Measurements from ENCODE around the gene OPN5.

The OPN5 gene

GRCh38 chr6:47787620-47788497, 6.0 kb downstream of the OPN5 start:
- Histone ChIP-seq H3K27ac (ENCODE audit: low read depth, low read length) (no peak overlapping the region), H3K9me3 (ENCODE audit: control insufficient read depth in 1 of 2, low read length in 2 of 2) (no peaks in the 10 kb centered on the region), H3K27me3 (ENCODE audit: control insufficient read depth in 1 of 2, insufficient read depth in 2 of 2, low read length in 2 of 2) (peaks cover 5 to 9% of the 10 kb centered on the region in 2 donors), H3K9ac (ENCODE audit: low read depth in 1 of 2, low read length in 2 of 2) (no peak overlapping the region), H3K4me3 (ENCODE audit: low read depth in 1 of 2, low read length in 2 of 2) (no peak overlapping the region), H3K36me3 (ENCODE audit: control insufficient read depth in 1 of 2, insufficient read depth in 2 of 2, low read length in 2 of 2) (no peaks in the 10 kb centered on the region), H3K4me1 (ENCODE audit: control insufficient read depth in 1 of 2, insufficient read depth in 2 of 2, low read length in 2 of 2) (peaks cover 0 to 3% of the 10 kb centered on the region in 2 donors)

DNA sequence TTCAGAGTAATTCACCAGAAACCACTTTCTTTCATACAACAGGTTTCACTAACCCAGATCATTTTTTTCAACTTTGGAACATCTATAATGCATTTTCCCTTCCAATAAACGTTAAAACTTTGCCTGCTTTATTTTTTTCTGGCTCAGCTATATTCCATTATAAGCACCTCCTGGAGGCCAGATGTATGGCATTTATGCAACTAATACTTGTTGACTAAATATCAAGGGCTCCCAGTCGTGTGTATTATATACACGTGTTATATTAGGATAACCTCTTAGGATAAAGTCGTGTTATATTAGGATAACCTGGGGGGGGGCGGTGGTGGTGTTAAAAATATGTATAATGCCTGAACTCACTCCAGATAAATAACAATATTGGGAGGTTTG, 6.7 kb downstream of the OPN5 start:
- H3K27ac ChIP-seq (ENCODE audit: low read depth, low read length), result no peak overlapping the region
- H3K9ac ChIP-seq (ENCODE audit: low read depth in 1 of 2, low read length in 2 of 2), result no peak overlapping the region
- no peak overlapping the region for H3K4me3 ChIP-seq (ENCODE audit: low read depth in 1 of 2, low read length in 2 of 2)
- no peaks in the 10 kb centered on the region for H3K9me3 ChIP-seq (ENCODE audit: control insufficient read depth in 1 of 2, low read length in 2 of 2)
- no peaks in the 10 kb centered on the region for H3K36me3 ChIP-seq (ENCODE audit: control insufficient read depth in 1 of 2, insufficient read depth in 2 of 2, low read length in 2 of 2)
- H3K27me3 ChIP-seq (ENCODE audit: control insufficient read depth in 1 of 2, insufficient read depth in 2 of 2, low read length in 2 of 2), result peaks cover 5 to 9% of the 10 kb centered on the region in 2 donors
- peaks cover 0 to 3% of the 10 kb centered on the region in 2 donors for H3K4me1 ChIP-seq (ENCODE audit: control insufficient read depth in 1 of 2, insufficient read depth in 2 of 2, low read length in 2 of 2)

- Histone ChIP-seq H3K9me3 (ENCODE audit: control insufficient read depth in 1 of 2, low read length in 2 of 2) (no peaks in the 10 kb centered on the region), H3K4me3 (ENCODE audit: low read depth in 1 of 2, low read length in 2 of 2) (no peak overlapping the region), H3K9ac (ENCODE audit: low read depth in 1 of 2, low read length in 2 of 2) (no peak overlapping the region), H3K27ac (ENCODE audit: low read depth, low read length) (no peak overlapping the region), H3K4me1 (ENCODE audit: control insufficient read depth in 1 of 2, insufficient read depth in 2 of 2, low read length in 2 of 2) (peaks cover 0 to 3% of the 10 kb centered on the region in 2 donors), H3K27me3 (ENCODE audit: control insufficient read depth in 1 of 2, insufficient read depth in 2 of 2, low read length in 2 of 2) (peaks cover 5 to 9% of the 10 kb centered on the region in 2 donors), H3K36me3 (ENCODE audit: control insufficient read depth in 1 of 2, insufficient read depth in 2 of 2, low read length in 2 of 2) (no peaks in the 10 kb centered on the region)
Measured at GRCh38 chr6:47789553-47789952, 7.7 kb downstream of the OPN5 start.

GRCh38 chr6:47792216-47792733, 10.4 kb downstream of the OPN5 start:
- Histone ChIP-seq H3K36me3 (ENCODE audit: control insufficient read depth in 1 of 2, insufficient read depth in 2 of 2, low read length in 2 of 2) (no peaks in the 10 kb centered on the region), H3K27me3 (ENCODE audit: control insufficient read depth in 1 of 2, insufficient read depth in 2 of 2, low read length in 2 of 2) (peaks cover 0 to 4% of the 10 kb centered on the region in 2 donors), H3K4me3 (ENCODE audit: low read depth in 1 of 2, low read length in 2 of 2) (no peak overlapping the region)

GRCh38 chr6:47794577-47795135, 12.8 kb downstream of the OPN5 start:
- peaks cover 0 to 4% of the 10 kb centered on the region in 2 donors for H3K27me3 ChIP-seq (ENCODE audit: control insufficient read depth in 1 of 2, insufficient read depth in 2 of 2, low read length in 2 of 2)
- no peaks in the 10 kb centered on the region for H3K36me3 ChIP-seq (ENCODE audit: control insufficient read depth in 1 of 2, insufficient read depth in 2 of 2, low read length in 2 of 2)
- H3K4me1 ChIP-seq (ENCODE audit: control insufficient read depth in 1 of 2, insufficient read depth in 2 of 2, low read length in 2 of 2), result no peaks in the 10 kb centered on the region
- no peak overlapping the region for H3K4me3 ChIP-seq (ENCODE audit: low read depth in 1 of 2, low read length in 2 of 2)
- H3K9me3 ChIP-seq (ENCODE audit: control insufficient read depth in 1 of 2, low read length in 2 of 2), result no peaks in the 10 kb centered on the region
- H3K9ac ChIP-seq (ENCODE audit: low read depth in 1 of 2, low read length in 2 of 2), result no peak overlapping the region
- no peak overlapping the region for H3K27ac ChIP-seq (ENCODE audit: low read depth, low read length)

More at GRCh38 chr6:47792216-47792733, 10.4 kb downstream of the OPN5 start:
- H3K9me3 ChIP-seq (ENCODE audit: control insufficient read depth in 1 of 2, low read length in 2 of 2), result no peaks in the 10 kb centered on the region
- H3K4me1 ChIP-seq (ENCODE audit: control insufficient read depth in 1 of 2, insufficient read depth in 2 of 2, low read length in 2 of 2), result peaks cover 0 to 3% of the 10 kb centered on the region in 2 donors
- H3K9ac ChIP-seq (ENCODE audit: low read depth in 1 of 2, low read length in 2 of 2), result no peak overlapping the region
- no peak overlapping the region for H3K27ac ChIP-seq (ENCODE audit: low read depth, low read length)

GRCh38 chr6:47801984-47802383, 20.2 kb downstream of the OPN5 start:
- Histone ChIP-seq H3K4me1 (ENCODE audit: control insufficient read depth in 1 of 2, insufficient read depth in 2 of 2, low read length in 2 of 2) (no peaks in the 10 kb centered on the region), H3K9ac (ENCODE audit: low read depth in 1 of 2, low read length in 2 of 2) (no peak overlapping the region), H3K27me3 (ENCODE audit: control insufficient read depth in 1 of 2, insufficient read depth in 2 of 2, low read length in 2 of 2) (no peaks in the 10 kb centered on the region), H3K4me3 (ENCODE audit: low read depth in 1 of 2, low read length in 2 of 2) (no peak overlapping the region), H3K9me3 (ENCODE audit: control insufficient read depth in 1 of 2, low read length in 2 of 2) (no peaks in the 10 kb centered on the region), H3K36me3 (ENCODE audit: control insufficient read depth in 1 of 2, insufficient read depth in 2 of 2, low read length in 2 of 2) (no peaks in the 10 kb centered on the region), H3K27ac (ENCODE audit: low read depth, low read length) (no peak overlapping the region)

GRCh38 chr6:47804821-47805220, 23.0 kb downstream of the OPN5 start:
- Histone ChIP-seq H3K9ac (ENCODE audit: low read depth in 1 of 2, low read length in 2 of 2) (no peak overlapping the region), H3K9me3 (ENCODE audit: control insufficient read depth in 1 of 2, low read length in 2 of 2) (no peaks in the 10 kb centered on the region), H3K4me3 (ENCODE audit: low read depth in 1 of 2, low read length in 2 of 2) (no peak overlapping the region), H3K4me1 (ENCODE audit: control insufficient read depth in 1 of 2, insufficient read depth in 2 of 2, low read length in 2 of 2) (no peaks in the 10 kb centered on the region), H3K27me3 (ENCODE audit: control insufficient read depth in 1 of 2, insufficient read depth in 2 of 2, low read length in 2 of 2) (peaks cover 0 to 3% of the 10 kb centered on the region in 2 donors), H3K36me3 (ENCODE audit: control insufficient read depth in 1 of 2, insufficient read depth in 2 of 2, low read length in 2 of 2) (no peaks in the 10 kb centered on the region), H3K27ac (ENCODE audit: low read depth, low read length) (no peak overlapping the region)

- H3K36me3 ChIP-seq (ENCODE audit: control insufficient read depth in 1 of 2, insufficient read depth in 2 of 2, low read length in 2 of 2), result no peaks in the 10 kb centered on the region
- H3K4me3 ChIP-seq (ENCODE audit: low read depth in 1 of 2, low read length in 2 of 2), result no peak overlapping the region
- H3K4me1 ChIP-seq (ENCODE audit: control insufficient read depth in 1 of 2, insufficient read depth in 2 of 2, low read length in 2 of 2), result no peaks in the 10 kb centered on the region
- H3K9me3 ChIP-seq (ENCODE audit: control insufficient read depth in 1 of 2, low read length in 2 of 2), result no peaks in the 10 kb centered on the region
- H3K9ac ChIP-seq (ENCODE audit: low read depth in 1 of 2, low read length in 2 of 2), result no peak overlapping the region
- H3K27ac ChIP-seq (ENCODE audit: low read depth, low read length), result no peak overlapping the region
- peaks cover 0 to 3% of the 10 kb centered on the region in 2 donors for H3K27me3 ChIP-seq (ENCODE audit: control insufficient read depth in 1 of 2, insufficient read depth in 2 of 2, low read length in 2 of 2)
Measured at GRCh38 chr6:47809873-47810272, 28.0 kb downstream of the OPN5 start.

DNA sequence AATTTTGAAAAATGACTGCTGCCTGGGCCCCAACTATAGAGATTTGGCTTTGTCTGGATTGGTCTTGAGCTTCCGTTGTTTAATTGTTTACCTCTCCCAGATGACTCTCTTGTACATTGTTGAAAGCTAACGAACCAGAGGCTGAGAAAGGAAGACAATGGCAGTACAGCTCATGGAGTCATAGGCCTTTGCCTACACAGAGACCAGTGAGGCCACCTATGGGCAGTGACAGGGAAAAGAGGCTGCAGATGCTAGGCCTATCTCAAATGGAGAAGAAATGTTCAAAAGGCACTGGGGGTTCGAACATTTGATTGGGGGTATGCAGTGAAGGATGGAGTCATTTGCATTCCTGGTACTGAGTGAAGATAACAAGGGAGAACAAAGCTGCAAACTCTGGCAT, 29.1 kb downstream of the OPN5 start:
- H3K9me3 ChIP-seq (ENCODE audit: control insufficient read depth in 1 of 2, low read length in 2 of 2), result no peaks in the 10 kb centered on the region
- no peak overlapping the region for H3K4me3 ChIP-seq (ENCODE audit: low read depth in 1 of 2, low read length in 2 of 2)
- no peaks in the 10 kb centered on the region for H3K4me1 ChIP-seq (ENCODE audit: control insufficient read depth in 1 of 2, insufficient read depth in 2 of 2, low read length in 2 of 2)
- H3K27me3 ChIP-seq (ENCODE audit: control insufficient read depth in 1 of 2, insufficient read depth in 2 of 2, low read length in 2 of 2), result peaks cover 0 to 3% of the 10 kb centered on the region in 2 donors
- no peak overlapping the region for H3K27ac ChIP-seq (ENCODE audit: low read depth, low read length)
- no peak overlapping the region for H3K9ac ChIP-seq (ENCODE audit: low read depth in 1 of 2, low read length in 2 of 2)
- no peaks in the 10 kb centered on the region for H3K36me3 ChIP-seq (ENCODE audit: control insufficient read depth in 1 of 2, insufficient read depth in 2 of 2, low read length in 2 of 2)

DNA sequence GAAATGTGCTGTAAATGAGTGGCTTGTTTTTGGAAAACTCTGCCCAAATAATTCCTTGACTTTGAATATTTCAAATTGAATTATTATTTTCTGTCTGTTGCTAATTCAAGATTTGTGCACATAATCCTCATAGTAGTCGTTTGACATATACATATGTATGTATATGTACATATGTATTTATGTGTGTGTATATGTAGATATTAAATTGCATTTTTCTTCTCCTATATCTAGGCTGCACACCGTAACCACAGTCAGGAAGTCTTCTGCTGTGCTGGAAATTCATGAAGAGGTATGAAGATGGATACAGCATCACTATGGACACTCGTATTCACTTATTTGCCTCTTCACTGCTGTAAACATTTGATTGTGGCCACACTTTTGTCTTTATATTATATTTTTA, 29.6 kb downstream of the OPN5 start:
- peaks cover 0 to 3% of the 10 kb centered on the region in 2 donors for H3K27me3 ChIP-seq (ENCODE audit: control insufficient read depth in 1 of 2, insufficient read depth in 2 of 2, low read length in 2 of 2)
- no peaks in the 10 kb centered on the region for H3K4me1 ChIP-seq (ENCODE audit: control insufficient read depth in 1 of 2, insufficient read depth in 2 of 2, low read length in 2 of 2)
- H3K9ac ChIP-seq (ENCODE audit: low read depth in 1 of 2, low read length in 2 of 2), result no peak overlapping the region
- H3K27ac ChIP-seq (ENCODE audit: low read depth, low read length), result no peak overlapping the region
- H3K9me3 ChIP-seq (ENCODE audit: control insufficient read depth in 1 of 2, low read length in 2 of 2), result no peaks in the 10 kb centered on the region
- no peak overlapping the region for H3K4me3 ChIP-seq (ENCODE audit: low read depth in 1 of 2, low read length in 2 of 2)
- no peaks in the 10 kb centered on the region for H3K36me3 ChIP-seq (ENCODE audit: control insufficient read depth in 1 of 2, insufficient read depth in 2 of 2, low read length in 2 of 2)

Measured in duodenal mucosa (tissue), 2 donors.